ENCODE measurements around the gene CDH24. TPM values are rescaled to one million over a fixed set of nuclear protein-coding genes. Genes with fewer than 3 reads are reported as not detected.
"Not testable (repeated sequence)": the region's sequence is repeated elsewhere in the genome, so short reads cannot be mapped to it uniquely, and the experiment has no call there.

CDH24 gene
- polyA plus RNA-seq, 1 donor from 2014 or later: 0.09 TPM

GRCh38 chr14:23028799-23029198 lies 28.5 kb downstream of the CDH24 start:
- Mint-ChIP-seq H3K36me3 (peaks cover 21% of the 10 kb centered on the region), H3K9me3 (no peaks in the 10 kb centered on the region), H3K27ac (no peak overlapping the region), H3K4me1 (peaks cover 16 to 20% (median 18%) of the 10 kb centered on the region in 3 donors), H3K4me3 (no peak overlapping the region), H3K27me3 (no peaks in the 10 kb centered on the region)

GRCh38 chr14:23025151-23025814 lies 32.0 kb downstream of the CDH24 start:
- Mint-ChIP-seq H3K4me3 (no peak overlapping the region), H3K27me3 (no peaks in the 10 kb centered on the region), H3K27ac (peak overlapping the region in 1 of 3 donors; percentile 90), H3K4me1 (peaks cover 5 to 12% (median 12%) of the 10 kb centered on the region in 3 donors), H3K9me3 (no peaks in the 10 kb centered on the region), H3K36me3 (peaks cover 12% of the 10 kb centered on the region)

- Mint-ChIP-seq H3K4me1 (peaks cover 5 to 12% (median 12%) of the 10 kb centered on the region in 3 donors), H3K9me3 (no peaks in the 10 kb centered on the region), H3K4me3 (peak overlapping the region in 1 of 4 donors; percentile 39), H3K27ac (peak overlapping the region in 1 of 3 donors; percentile 90), H3K27me3 (no peaks in the 10 kb centered on the region), H3K36me3 (peaks cover 12% of the 10 kb centered on the region)
These were observed 32.7 kb downstream of the CDH24 start for GRCh38 chr14:23024612-23025075.

- Mint-ChIP-seq H3K27me3 (no peaks in the 10 kb centered on the region), H3K9me3 (no peaks in the 10 kb centered on the region), H3K27ac (no peak overlapping the region), H3K36me3 (peaks cover 9% of the 10 kb centered on the region), H3K4me1 (peaks cover 3 to 8% (median 6%) of the 10 kb centered on the region in 3 donors), H3K4me3 (no peak overlapping the region)
These were observed 33.5 kb downstream of the CDH24 start for GRCh38 chr14:23023795-23024152.

- Mint-ChIP-seq H3K9me3 (no peaks in the 10 kb centered on the region), H3K27ac (peak overlapping the region in 2 of 3 donors; percentile 24 to 43), H3K27me3 (no peaks in the 10 kb centered on the region), H3K4me3 (no peak overlapping the region), H3K4me1 (peaks cover 0 to 6% (median 4%) of the 10 kb centered on the region in 3 donors), H3K36me3 (peaks cover 7% of the 10 kb centered on the region)
These were observed 34.1 kb downstream of the CDH24 start for GRCh38 chr14:23023022-23023794.

GRCh38 chr14:23021889-23022442 lies 35.4 kb downstream of the CDH24 start:
- Mint-ChIP-seq H3K27ac (no peak overlapping the region), H3K36me3 (peaks cover 5% of the 10 kb centered on the region), H3K27me3 (no peaks in the 10 kb centered on the region), H3K4me1 (peaks cover 0 to 5% (median 2%) of the 10 kb centered on the region in 3 donors), H3K9me3 (no peaks in the 10 kb centered on the region), H3K4me3 (no peak overlapping the region)

GRCh38 chr14:23021434-23021833 lies 35.9 kb downstream of the CDH24 start:
- H3K36me3 Mint-ChIP-seq: peaks cover 5% of the 10 kb centered on the region
- no peak overlapping the region for H3K4me3 Mint-ChIP-seq
- H3K27ac Mint-ChIP-seq: no peak overlapping the region
- H3K4me1 Mint-ChIP-seq: peaks cover 0 to 5% (median 2%) of the 10 kb centered on the region in 3 donors
- no peaks in the 10 kb centered on the region for H3K27me3 Mint-ChIP-seq
- no peaks in the 10 kb centered on the region for H3K9me3 Mint-ChIP-seq

- Mint-ChIP-seq H3K4me1 (peaks cover 0 to 5% (median 4%) of the 10 kb centered on the region in 3 donors), H3K4me3 (no peak overlapping the region), H3K9me3 (no peaks in the 10 kb centered on the region), H3K27ac (no peak overlapping the region), H3K36me3 (peaks cover 3% of the 10 kb centered on the region), H3K27me3 (no peaks in the 10 kb centered on the region)
These were observed 36.9 kb downstream of the CDH24 start for GRCh38 chr14:23020143-23021128.

GRCh38 chr14:23018107-23018506 lies 39.2 kb downstream of the CDH24 start:
- no peak overlapping the region for H3K27ac Mint-ChIP-seq
- no peaks in the 10 kb centered on the region for H3K27me3 Mint-ChIP-seq
- peaks cover 3% of the 10 kb centered on the region for H3K36me3 Mint-ChIP-seq
- no peak overlapping the region for H3K4me3 Mint-ChIP-seq
- no peaks in the 10 kb centered on the region for H3K9me3 Mint-ChIP-seq
- peaks cover 0 to 5% (median 4%) of the 10 kb centered on the region in 3 donors for H3K4me1 Mint-ChIP-seq

GRCh38 chr14:23017091-23017490 lies 40.2 kb downstream of the CDH24 start:
- Mint-ChIP-seq H3K4me1 (peaks cover 0 to 5% (median 2%) of the 10 kb centered on the region in 3 donors), H3K9me3 (no peaks in the 10 kb centered on the region), H3K27me3 (no peaks in the 10 kb centered on the region), H3K4me3 (no peak overlapping the region), H3K27ac (no peak overlapping the region), H3K36me3 (peaks cover 3% of the 10 kb centered on the region)

- Mint-ChIP-seq H3K27me3 (no peaks in the 10 kb centered on the region), H3K9me3 (no peaks in the 10 kb centered on the region), H3K4me3 (no peak overlapping the region), H3K36me3 (peaks cover 2% of the 10 kb centered on the region), H3K27ac (no peak overlapping the region), H3K4me1 (peaks cover 0 to 4% (median 2%) of the 10 kb centered on the region in 3 donors)
These were observed 41.7 kb downstream of the CDH24 start for GRCh38 chr14:23015618-23016017.

GRCh38 chr14:23013749-23014054 lies 43.6 kb downstream of the CDH24 start:
- H3K9me3 Mint-ChIP-seq, H3K27ac Mint-ChIP-seq, H3K27me3 Mint-ChIP-seq, H3K36me3 Mint-ChIP-seq: not testable (repeated sequence)
- peak overlapping the region in 1 of 4 donors; percentile 41 for H3K4me3 Mint-ChIP-seq
- H3K4me1 Mint-ChIP-seq: peaks cover 6 to 12% (median 10%) of the 10 kb centered on the region in 3 donors

- H3K27me3 Mint-ChIP-seq: no peaks in the 10 kb centered on the region
- peaks cover 2% of the 10 kb centered on the region for H3K36me3 Mint-ChIP-seq
- no peaks in the 10 kb centered on the region for H3K9me3 Mint-ChIP-seq
- peak overlapping the region in 1 of 3 donors; percentile 58 for H3K27ac Mint-ChIP-seq
- H3K4me3 Mint-ChIP-seq: peak overlapping the region in 1 of 4 donors; percentile 41
- peaks cover 11 to 16% (median 11%) of the 10 kb centered on the region in 3 donors for H3K4me1 Mint-ChIP-seq
These were observed 44.1 kb downstream of the CDH24 start for GRCh38 chr14:23013054-23013748.
